Astrocyte of the cerebellum (primary cell): Measurements from ENCODE around the gene OPA3.

Experiments used
- DNase-seq: peaks from one replicate; pipeline ENCODE4 v3.0.0-alpha.2; 2011; ENCODE audit warnings: low read depth
- H3K4me3 ChIP-seq: 2 replicates; pipeline ENCODE4 v1.5.1; 2011; ENCODE audit warnings: mild to moderate bottlenecking, low read depth, low read length, moderate library complexity
- CTCF ChIP-seq: IDR thresholded peaks from 2 replicates; pipeline ENCODE4 v1.5.1; 2012; ENCODE audit warnings: low read length, low read depth, moderate library complexity, mild to moderate bottlenecking; ENCODE audit errors: missing control alignments
- in situ Hi-C: cut with HindIII; loops from 2 replicates; pipeline ENCODE4 v1.10.0; 2017; ENCODE audit warnings: low sequenced_read_pairs

OPA3 gene

GRCh38 chr19:45542234-45542668, 42.4 kb downstream of the OPA3 start:
- no peak for TF ChIP-seq CTCF
- H3K4me3 ChIP-seq = no peak overlapping the region
- DNase-seq = no peak
- in situ Hi-C loops = no loop called here

GRCh38 chr19:45539459-45539858, 45.1 kb downstream of the OPA3 start:
- H3K4me3 ChIP-seq = no peak overlapping the region
- no peak for DNase-seq
- in situ Hi-C loops = no loop called here
- TF ChIP-seq CTCF = no peak

- no peak for DNase-seq
- in situ Hi-C loops = no loop called here
- H3K4me3 ChIP-seq = no peak overlapping the region
- TF ChIP-seq CTCF = no peak
Observed at GRCh38 chr19:45531349-45531748, 53.3 kb downstream of the OPA3 start.

- TF ChIP-seq CTCF = no peak
- no peak for DNase-seq
- H3K4me3 ChIP-seq = no peak overlapping the region
- in situ Hi-C loops = no loop called here
Observed at GRCh38 chr19:45529420-45529785, 55.2 kb downstream of the OPA3 start.

- TF ChIP-seq CTCF = no peak
- H3K4me3 ChIP-seq = peak overlapping the region; percentile 18
- in situ Hi-C loops = no loop called here
- DNase-seq = no peak
Observed at GRCh38 chr19:45528744-45529419, 55.7 kb downstream of the OPA3 start.

- DNase-seq = no peak
- no peak for TF ChIP-seq CTCF
- in situ Hi-C loops = no loop called here
- peak overlapping the region; percentile 18 for H3K4me3 ChIP-seq
Observed at GRCh38 chr19:45528149-45528743, 56.4 kb downstream of the OPA3 start.
